K562 (cell line): Measurements from ENCODE around the gene CCDC192. TPM values are rescaled to one million over a fixed set of nuclear protein-coding genes. Genes with fewer than 3 reads are reported as not detected.

Source experiments
- ATAC-seq: fragments of 200-7000 bp; cut with Tn5 transposase; 3 replicates; pipeline ENCODE4 v1.9.1; 2020; ENCODE audit warnings: moderate library complexity
- BruUV-seq: library from RNA; stranded (reverse); fragments of 400-500 nt; replicated peaks from 2 replicates; lab custom pipeline; 2021; lab: Mats Ljungman, UMichigan
- CTCF ChIA-PET: fragments of 300-600 bp; formaldehyde crosslinking; extraction: SDS; loops from one replicate; lab custom pipeline; 2021; ENCODE audit warnings: low intra/inter-chr PET ratio; lab: Yijun Ruan, JAX
- POLR2A ChIA-PET: fragments of 300-600, 350-650 bp; sonication (Branson Sonifier 250); formaldehyde crosslinking; extraction: SDS; loops from one replicate; lab custom pipeline; 2021; ENCODE audit warnings: antibody characterized with exemption, inconsistent platforms; lab: Yijun Ruan, JAX
- DNase-seq, 4 experiments: peaks; one replicate each; pipeline versions ENCODE4 v3.0.0 to v3.0.0-alpha.2; 2011 to 2018; ENCODE audit warnings: low spot score in 3 of 4, mixed read lengths in 3 of 4; ENCODE audit errors: extremely low read depth in 1 of 4
- FAIRE-seq: peaks from 2 replicates; lab custom pipeline; 2011; peaks lifted over from hg19 to GRCh38; lab: Jason Lieb, UNC
- H2AFZ ChIP-seq: 2 replicates; pipeline ENCODE4 v1.6.0; 2011; ENCODE audit warnings: low read depth, low read length, control low read depth, inconsistent platforms
- H3K27ac ChIP-seq: fragments of 200-600 bp; 3 replicates; pipeline ENCODE4 v1.8.0; 2011; ENCODE audit warnings: low read depth, mild to moderate bottlenecking, control low read depth, inconsistent platforms, low read length, moderate library complexity, mixed read lengths; ENCODE audit errors: extremely low read depth
- H3K27me3 ChIP-seq, 2 experiments: fragments of 300-600 bp in 1 of 2; 2 replicates in 1 of 2; 3 replicates in 1 of 2; pipeline versions ENCODE4 v1.6.0 to v1.8.0; 2011; ENCODE audit warnings: inconsistent platforms in 2 of 2, low read length in 2 of 2, mild to moderate bottlenecking in 1 of 2, mixed read lengths in 1 of 2, moderate library complexity in 1 of 2; ENCODE audit not compliant: control insufficient read depth in 2 of 2, insufficient read depth in 2 of 2
- H3K36me3 ChIP-seq: fragments of 300-600 bp; 3 replicates; pipeline ENCODE4 v1.8.0; 2011; ENCODE audit warnings: mild to moderate bottlenecking, low read length, inconsistent platforms; ENCODE audit not compliant: control insufficient read depth, insufficient read depth
- H3K4me1 ChIP-seq, 2 experiments: fragments of 200-600 bp in 1 of 2; replicated peaks in 1 of 2; 2 replicates in 1 of 2; 3 replicates in 1 of 2; pipeline versions ENCODE4 v1.5.1 to v1.8.0; 2011; ENCODE audit warnings: inconsistent platforms in 2 of 2, low read length in 2 of 2, mild to moderate bottlenecking in 1 of 2, mixed read lengths in 1 of 2, moderate library complexity in 1 of 2; ENCODE audit not compliant: control insufficient read depth in 2 of 2, insufficient read depth in 2 of 2
- H3K4me2 ChIP-seq: 2 replicates; pipeline ENCODE4 v1.6.1; 2011; ENCODE audit warnings: low read length, control low read depth, inconsistent platforms, mixed read lengths; ENCODE audit not compliant: insufficient read depth
- H3K4me3 ChIP-seq: fragments of 200-600 bp; sonication (generic), shearing (Covaris generic); 2 replicates; pipeline ENCODE4 v1.5.1; 2016; ENCODE audit warnings: control low read depth, inconsistent platforms
- H3K79me2 ChIP-seq: fragments of 200-600 bp; 3 replicates; pipeline ENCODE4 v1.8.0; 2011; ENCODE audit warnings: low read length, inconsistent platforms; ENCODE audit not compliant: control insufficient read depth, insufficient read depth
- H3K9ac ChIP-seq, 2 experiments: 2 replicates each; pipeline versions ENCODE4 v1.6.0 to v1.6.1; 2011; ENCODE audit warnings: low read depth in 2 of 2, low read length in 2 of 2, control low read depth in 1 of 2, inconsistent platforms in 1 of 2, mild to moderate bottlenecking in 1 of 2, mixed read lengths in 1 of 2; ENCODE audit not compliant: insufficient read depth in 1 of 2
- H3K9me1 ChIP-seq: one replicate; pipeline ENCODE4 v1.6.0; 2011; ENCODE audit warnings: inconsistent platforms, mild to moderate bottlenecking, low read length, moderate library complexity; ENCODE audit not compliant: control insufficient read depth, insufficient read depth
- H3K9me3 ChIP-seq: replicated peaks from 2 replicates; pipeline ENCODE4 v1.5.1; 2011; ENCODE audit warnings: low read depth, low read length, inconsistent platforms; ENCODE audit not compliant: control insufficient read depth, insufficient read depth
- H4K20me1 ChIP-seq: replicated peaks from 2 replicates; pipeline ENCODE4 v1.6.1; 2011; ENCODE audit warnings: low read length, inconsistent platforms, mixed read lengths; ENCODE audit not compliant: control insufficient read depth, insufficient read depth
- E4F1 ChIP-seq: fragments of 250-450 bp; sonication (Bioruptor Pico); IDR thresholded peaks from 2 replicates; pipeline ENCODE4 v1.5.0; 2021; ENCODE audit warnings: mild to moderate bottlenecking, borderline replicate concordance
- NFE2L1 ChIP-seq: fragments of 450-650 bp; IDR thresholded peaks from 2 replicates; pipeline ENCODE4 v1.6.1; 2016; ENCODE audit warnings: missing genetic modification characterization, low read depth, mild to moderate bottlenecking, missing compliant biosample characterization, moderate library complexity, borderline replicate concordance
- WGBS: fragments of 100-300 bp; shearing (Covaris generic); methylation state at CpG from one replicate; pipeline ENCODE4 v1.1.6; 2016; ENCODE audit warnings: low coverage, mixed read lengths; ENCODE audit not compliant: insufficient coverage; ENCODE audit errors: missing lambda C conversion rate; 5-methylcytosine and 5-hydroxymethylcytosine counted together
- in situ Hi-C: fragments of 300-500 bp; cut with MboI; formaldehyde crosslinking; loops from 4 replicates; pipeline ENCODE4 v1.15.0; 2018; ENCODE audit warnings: inconsistent platforms, mixed read lengths
- intact Hi-C: fragments of 100-400 bp; cut with micrococcal nuclease; formaldehyde crosslinking; loops from 2 replicates; pipeline ENCODE4 v1.14.2; 2022
- polyA plus RNA-seq, 8 experiments: library from polyadenylated mRNA; depleted of rRNA in 4 of 8; stranded (reverse) in 5 of 8; unstranded in 3 of 8; fragments of >200 nt; fragmentation: Nextera tagmentation in 2 of 8; fragmentation: Illumina TruSeq in 1 of 8; extraction: Ambion mirVana in 2 of 8; extraction: Trizol in 1 of 8; gene quantifications; 2 replicates each; pipeline versions ENCODE4 v1.2.1 to v1.2.3, GENCODE V29; 2011 to 2014; ENCODE audit warnings: inconsistent platforms in 1 of 8, missing spikeins in 1 of 8
- total RNA-seq, 7 experiments: library from RNA; depleted of rRNA in 6 of 7; stranded (reverse); fragments of >200 nt in 6 of 7; fragmentation: Illumina TruSeq in 2 of 7; extraction: Trizol in 2 of 7; gene quantifications; 2 replicates each; pipeline versions ENCODE4 v1.2.1 to v1.2.3, GENCODE V29; 2011 to 2021; ENCODE audit warnings: low replicate concordance in 1 of 7

CCDC192 gene
- total and polyA plus RNA-seq, 9 of the 15 experiments (the other 6 are each of a cell fraction or from before 2014, with no cell fraction given): 0.21 to 0.66 (median 0.38) TPM; not detected in 2

- Histone ChIP-seq H3K27ac (no peak overlapping the region), H3K4me3 (no peak overlapping the region), H3K9me3 (no peaks in the 10 kb centered on the region), H3K27me3 (no peaks in the 10 kb centered on the region), H3K9me1 (no peaks in the 10 kb centered on the region), H4K20me1 (no peaks in the 10 kb centered on the region), H3K36me3 (no peaks in the 10 kb centered on the region), H3K9ac (no peak overlapping the region), H3K79me2 (no peaks in the 10 kb centered on the region), H3K4me2 (no peak overlapping the region), H2AFZ (no peak overlapping the region), H3K4me1 (no peaks in the 10 kb centered on the region)
- DNase-seq (no peak), ATAC-seq (no peak), FAIRE-seq (no peak)
- ChIA-PET POLR2A (interaction anchor here (1.2 kb wide), 1 partner anchor 16 kb away, joined by 3 read pairs; no protein-coding TSS in a partner anchor), CTCF (no interaction called here)
- BruUV-seq: no TSS peak
- in situ Hi-C loops (no loop called here), intact Hi-C loops (no loop called here)
- 0% methylated on average over 1 of the region's 1 CpG for WGBS
- TF ChIP-seq NFE2L1 (tag) (no peak), E4F1 (CRISPR knock-in tag) (no peak)
These were observed 244.8 kb downstream of the CCDC192 start for GRCh38 chr5:127947941-127948340.
